Stimulated activated naive CD8-positive, alpha-beta T cell treated with anti-CD3 and anti-CD28 coated beads, Interleukin-15, Interleukin-2, amounts not matched to agents 100 ng/mL and 50 ng/mL, for 24 hours (primary cell): ENCODE measurements around the gene NADSYN1.
A peak's percentile ranks its signal among the peaks of the same experiment; 100 is the strongest.

ENCODE experiments used
- H3K27ac Mint-ChIP-seq: one replicate; pipeline ENCODE4 v1.8.0; 2021; ENCODE audit warnings: mild to moderate bottlenecking, mixed read lengths
- H3K27me3 Mint-ChIP-seq: one replicate; pipeline ENCODE4 v1.8.0; 2021; ENCODE audit warnings: mixed read lengths
- H3K36me3 Mint-ChIP-seq: one replicate; pipeline ENCODE4 v1.8.0; 2021; ENCODE audit warnings: low read depth, mixed read lengths
- H3K4me1 Mint-ChIP-seq: one replicate; pipeline ENCODE4 v1.8.0; 2021; ENCODE audit warnings: low read depth, mixed read lengths
- H3K4me3 Mint-ChIP-seq: one replicate; pipeline ENCODE4 v1.8.0; 2021; ENCODE audit warnings: mild to moderate bottlenecking, mixed read lengths
- H3K9me3 Mint-ChIP-seq: one replicate; pipeline ENCODE4 v1.8.0; 2021; ENCODE audit warnings: mixed read lengths

Gene NADSYN1

GRCh38 chr11:71441251-71441650, 11.8 kb upstream of the NADSYN1 start:
- peaks cover 61% of the 10 kb centered on the region for H3K36me3 Mint-ChIP-seq
- H3K27me3 Mint-ChIP-seq, result no peaks in the 10 kb centered on the region

DNA sequence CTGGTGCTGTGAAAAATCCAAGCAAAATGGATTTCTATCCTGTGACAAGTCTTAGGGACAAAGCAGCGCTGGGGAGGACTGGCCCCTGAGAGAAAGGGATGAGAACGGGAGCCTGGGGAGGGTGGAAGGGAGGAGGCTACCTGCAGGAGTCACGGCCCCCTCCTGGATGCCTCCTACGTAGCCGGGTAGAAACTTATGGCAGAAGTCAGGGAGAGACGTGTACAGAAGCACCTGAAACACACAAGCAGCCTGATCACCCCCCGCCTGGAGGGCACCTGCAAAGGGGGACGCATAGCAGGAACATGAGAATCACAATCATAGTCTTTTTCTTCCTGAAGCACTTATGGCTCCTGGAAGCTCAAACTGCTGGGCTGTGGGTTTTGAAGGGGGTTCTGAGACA, 10.9 kb upstream of the NADSYN1 start:
- Mint-ChIP-seq H3K9me3 (peaks cover 7% of the 10 kb centered on the region), H3K36me3 (peaks cover 65% of the 10 kb centered on the region), H3K27ac (no peak overlapping the region), H3K4me3 (no peak overlapping the region), H3K27me3 (no peaks in the 10 kb centered on the region), H3K4me1 (peaks cover 10% of the 10 kb centered on the region)

More at GRCh38 chr11:71441251-71441650, 11.8 kb upstream of the NADSYN1 start:
- Mint-ChIP-seq H3K27ac (no peak overlapping the region), H3K4me1 (peaks cover 1% of the 10 kb centered on the region), H3K9me3 (peaks cover 6% of the 10 kb centered on the region), H3K4me3 (no peak overlapping the region)

- Mint-ChIP-seq H3K4me3 (no peak overlapping the region), H3K27me3 (no peaks in the 10 kb centered on the region), H3K4me1 (peaks cover 17% of the 10 kb centered on the region), H3K27ac (no peak overlapping the region), H3K36me3 (peaks cover 65% of the 10 kb centered on the region), H3K9me3 (peaks cover 7% of the 10 kb centered on the region)
Measured at GRCh38 chr11:71442880-71443279, 10.1 kb upstream of the NADSYN1 start.

DNA sequence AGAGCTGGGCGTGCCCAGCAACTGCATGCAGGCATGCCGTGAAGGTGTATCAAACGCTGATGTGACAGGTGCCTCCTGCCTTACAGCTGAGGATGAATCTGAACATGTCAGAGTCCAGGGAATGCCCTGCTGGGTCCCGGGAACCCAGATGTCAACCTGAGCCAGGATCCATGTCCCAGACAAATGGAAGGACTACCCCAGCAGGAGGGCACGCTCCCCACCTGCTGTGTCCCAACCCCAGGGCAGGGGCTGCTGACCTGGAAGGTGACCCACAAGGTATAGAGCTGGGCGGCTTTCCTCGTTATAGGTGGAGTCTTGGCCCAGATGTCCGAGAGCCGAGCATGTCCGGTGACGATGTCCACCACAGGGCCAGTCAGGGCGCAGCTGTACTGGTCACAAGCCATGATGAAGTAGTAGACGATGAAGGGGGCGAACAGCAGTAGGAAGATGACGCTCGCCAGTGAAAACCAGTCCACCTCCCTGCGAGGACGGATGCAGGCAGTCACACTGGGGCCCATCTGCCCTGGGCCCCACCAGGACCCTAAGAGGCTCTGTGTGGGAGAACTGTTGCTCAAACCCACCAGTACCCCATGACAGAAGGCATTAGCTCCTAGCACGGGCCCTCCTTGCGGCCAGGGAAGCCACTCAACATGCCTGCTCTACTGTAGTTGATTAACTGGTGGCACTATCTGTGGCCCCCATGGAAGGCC, 9.1 kb upstream of the NADSYN1 start:
- no peak overlapping the region for H3K4me3 Mint-ChIP-seq

DNA sequence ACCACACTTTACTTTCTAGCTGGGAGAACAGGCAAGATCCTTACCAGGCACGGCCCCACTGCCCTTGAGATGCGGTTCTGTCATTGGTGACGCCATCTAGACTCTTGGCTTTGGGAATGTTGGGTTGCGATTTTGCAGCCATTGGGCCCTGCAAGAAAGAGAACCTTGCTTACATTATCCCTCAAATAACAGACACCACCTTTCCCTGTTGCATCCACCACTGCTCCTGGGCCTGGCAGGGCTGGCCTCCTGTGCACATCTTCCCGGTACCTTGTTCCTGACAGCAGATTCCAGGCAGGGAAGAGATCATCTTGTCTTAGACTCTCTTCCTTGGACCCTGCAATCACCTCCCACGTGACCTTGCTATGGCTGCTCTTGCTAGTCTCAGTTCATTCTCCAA, 8.2 kb upstream of the NADSYN1 start:
- H3K4me3 Mint-ChIP-seq, result no peak overlapping the region
- no peaks in the 10 kb centered on the region for H3K27me3 Mint-ChIP-seq
- H3K9me3 Mint-ChIP-seq, result peaks cover 7% of the 10 kb centered on the region
- peaks cover 54% of the 10 kb centered on the region for H3K36me3 Mint-ChIP-seq
- no peak overlapping the region for H3K27ac Mint-ChIP-seq
- peaks cover 25% of the 10 kb centered on the region for H3K4me1 Mint-ChIP-seq

More for the DNA sequence above, 9.1 kb upstream of the NADSYN1 start:
- Mint-ChIP-seq H3K9me3 (peaks cover 7% of the 10 kb centered on the region), H3K36me3 (peaks cover 59% of the 10 kb centered on the region), H3K4me1 (peaks cover 17% of the 10 kb centered on the region), H3K27ac (no peak overlapping the region), H3K27me3 (no peaks in the 10 kb centered on the region)

- H3K27ac Mint-ChIP-seq, result no peak overlapping the region
- H3K36me3 Mint-ChIP-seq, result peaks cover 45% of the 10 kb centered on the region
- peaks cover 38% of the 10 kb centered on the region for H3K4me1 Mint-ChIP-seq
- H3K9me3 Mint-ChIP-seq, result peaks cover 7% of the 10 kb centered on the region
- H3K27me3 Mint-ChIP-seq, result no peaks in the 10 kb centered on the region
- peak overlapping the region; percentile 87 for H3K4me3 Mint-ChIP-seq
Measured at GRCh38 chr11:71446150-71446549, 6.9 kb upstream of the NADSYN1 start.

- Mint-ChIP-seq H3K36me3 (peaks cover 40% of the 10 kb centered on the region), H3K27me3 (no peaks in the 10 kb centered on the region), H3K27ac (no peak overlapping the region), H3K4me1 (peaks cover 48% of the 10 kb centered on the region), H3K9me3 (peaks cover 7% of the 10 kb centered on the region), H3K4me3 (peak overlapping the region; percentile 87)
Measured at GRCh38 chr11:71446942-71447688, 5.9 kb upstream of the NADSYN1 start.

DNA sequence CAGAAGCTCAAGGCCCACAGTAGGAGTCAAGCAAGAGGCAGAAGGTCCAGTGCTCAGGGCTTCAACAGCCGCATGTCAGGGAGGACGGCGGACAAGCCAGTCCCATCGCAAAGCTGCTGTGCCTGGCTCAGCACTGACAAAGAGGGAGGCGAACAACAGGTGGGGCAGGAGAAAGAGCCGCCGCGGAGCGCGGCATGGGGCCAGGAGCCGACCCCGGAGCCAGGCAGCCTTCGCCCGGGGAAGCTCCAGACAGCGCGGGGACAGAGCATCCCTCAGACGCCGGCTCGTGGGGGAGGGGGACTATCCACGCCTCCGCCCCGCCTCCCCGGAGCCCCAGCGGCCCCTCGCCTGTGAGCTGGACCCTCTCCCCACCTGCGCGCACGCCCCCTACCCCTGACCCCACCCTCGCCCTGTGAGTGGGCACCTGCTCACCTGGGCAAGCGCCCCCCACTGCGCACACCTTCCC, 5.2 kb upstream of the NADSYN1 start:
- Mint-ChIP-seq H3K27ac (peak overlapping the region; percentile 61), H3K4me1 (peaks cover 53% of the 10 kb centered on the region), H3K9me3 (peaks cover 7% of the 10 kb centered on the region), H3K4me3 (peak overlapping the region; percentile 87), H3K27me3 (no peaks in the 10 kb centered on the region), H3K36me3 (peaks cover 36% of the 10 kb centered on the region)

GRCh38 chr11:71448257-71449171, 4.5 kb upstream of the NADSYN1 start, which contains the start of gene DHCR7:
DHCR7 (minus strand) TSS chr11:71448393; CDS start chr11:71444952, 3,441 bp downstream.
- Mint-ChIP-seq H3K36me3 (peaks cover 31% of the 10 kb centered on the region), H3K4me1 (peaks cover 54% of the 10 kb centered on the region), H3K27ac (peak within 1 kb of the TSS; percentile 75), H3K4me3 (peak within 1 kb of the TSS; percentile 87), H3K9me3 (peaks cover 7% of the 10 kb centered on the region), H3K27me3 (no peaks in the 10 kb centered on the region)

DNA sequence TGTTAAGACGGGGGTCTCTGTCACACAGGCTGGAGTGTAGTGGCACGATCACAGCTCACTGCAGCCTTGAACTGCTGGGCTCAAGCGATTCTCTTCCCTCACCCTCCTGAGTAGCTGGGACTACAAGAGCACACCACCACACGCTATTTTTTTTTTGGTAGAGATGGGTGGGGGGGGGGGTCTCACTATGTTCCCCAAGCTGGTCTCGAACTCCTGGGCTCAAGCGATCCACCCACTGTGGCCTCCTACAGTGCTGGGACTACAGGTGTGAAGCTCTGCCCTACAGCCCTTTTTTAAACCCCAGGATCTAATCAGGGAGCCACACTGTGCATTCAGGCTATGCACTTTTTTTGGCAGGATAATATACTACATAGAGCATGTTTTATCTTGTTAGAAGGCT, 3.4 kb upstream of the NADSYN1 start:
- Mint-ChIP-seq H3K36me3 (peaks cover 24% of the 10 kb centered on the region), H3K4me3 (peak overlapping the region; percentile 87), H3K27ac (peak overlapping the region; percentile 75), H3K27me3 (no peaks in the 10 kb centered on the region), H3K9me3 (peaks cover 7% of the 10 kb centered on the region), H3K4me1 (peaks cover 65% of the 10 kb centered on the region)

GRCh38 chr11:71450507-71450906, 2.5 kb upstream of the NADSYN1 start:
- Mint-ChIP-seq H3K4me1 (peaks cover 69% of the 10 kb centered on the region), H3K9me3 (peaks cover 7% of the 10 kb centered on the region), H3K27ac (peak overlapping the region; percentile 14), H3K27me3 (no peaks in the 10 kb centered on the region), H3K4me3 (peak overlapping the region; percentile 87), H3K36me3 (peaks cover 23% of the 10 kb centered on the region)

- peaks cover 69% of the 10 kb centered on the region for H3K4me1 Mint-ChIP-seq
- peaks cover 4% of the 10 kb centered on the region for H3K9me3 Mint-ChIP-seq
- H3K4me3 Mint-ChIP-seq, result peak overlapping the region; percentile 31
- peaks cover 24% of the 10 kb centered on the region for H3K36me3 Mint-ChIP-seq
- peak overlapping the region; percentile 14 for H3K27ac Mint-ChIP-seq
- H3K27me3 Mint-ChIP-seq, result no peaks in the 10 kb centered on the region
Measured at GRCh38 chr11:71450939-71451338, 2.1 kb upstream of the NADSYN1 start.

- H3K9me3 Mint-ChIP-seq, result no peaks in the 10 kb centered on the region
- H3K4me3 Mint-ChIP-seq, result peak overlapping the region; percentile 92
- peaks cover 63% of the 10 kb centered on the region for H3K4me1 Mint-ChIP-seq
- no peaks in the 10 kb centered on the region for H3K27me3 Mint-ChIP-seq
- H3K27ac Mint-ChIP-seq, result peak overlapping the region; percentile 86
- H3K36me3 Mint-ChIP-seq, result peaks cover 24% of the 10 kb centered on the region
Measured at GRCh38 chr11:71451596-71452198, 1.3 kb upstream of the NADSYN1 start.
